SK-N-MC (cell line): Measurements from ENCODE around the gene SPATS2L.

Source experiments
- EZH2 ChIP-seq: fragments of 200-600 bp; sonication (generic); IDR thresholded peaks from one replicate; pipeline ENCODE4 v1.6.1; 2017; ENCODE audit warnings: antibody characterized with exemption
- POLR2AphosphoS5 ChIP-seq: IDR thresholded peaks from 2 replicates; pipeline ENCODE4 v1.6.1; 2012; ENCODE audit warnings: mild to moderate bottlenecking, low read depth, low read length, borderline replicate concordance

DNA sequence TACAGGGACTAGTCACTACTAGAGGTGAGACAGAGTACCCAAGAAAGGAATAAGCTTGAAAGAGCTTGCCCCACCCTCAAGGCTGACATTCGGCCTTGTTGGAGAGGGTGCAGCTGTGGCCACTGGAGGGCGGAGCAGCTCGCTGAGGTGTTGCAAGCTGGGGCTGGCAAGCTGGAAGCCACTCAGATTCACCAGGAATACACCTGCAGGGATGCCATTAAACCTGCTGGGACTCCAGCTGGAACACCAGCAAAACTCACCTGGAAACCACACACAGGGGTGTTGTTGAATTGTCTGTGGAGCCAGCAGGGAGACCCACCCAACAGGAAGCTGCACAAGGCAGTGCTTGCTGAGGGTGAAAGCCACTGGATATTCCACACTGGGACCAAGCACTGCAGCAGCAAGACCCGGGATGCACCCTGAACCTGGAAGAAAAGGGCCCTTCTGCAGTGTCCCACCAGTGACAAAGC lies 177.3 kb downstream of the SPATS2L start:
- TF ChIP-seq EZH2: no peak
- TF ChIP-seq POLR2AphosphoS5: no peak
